Prostate gland (tissue), 2 donors: ENCODE results near the gene OPN3.

Experiments
- POLR2A ChIP-seq: fragments of 450-650 bp; IDR thresholded peaks from one replicate; pipeline ENCODE4 v1.6.1; 2016; ENCODE audit warnings: antibody characterized with exemption, mild to moderate bottlenecking
- TF ChIP-seq, protein P1 (sequence below), 4 experiments: fragments of 200-600 bp in 2 of 4; fragments of 450-650 bp in 2 of 4; sonication (generic) in 2 of 4; IDR thresholded peaks; 1 replicate in 3 of 4; 2 replicates in 1 of 4; pipeline ENCODE4 v1.5.1; 2016 to 2019; ENCODE audit warnings: antibody characterized with exemption in 4 of 4, mild to moderate bottlenecking in 2 of 4, moderate library complexity in 2 of 4

DNA sequence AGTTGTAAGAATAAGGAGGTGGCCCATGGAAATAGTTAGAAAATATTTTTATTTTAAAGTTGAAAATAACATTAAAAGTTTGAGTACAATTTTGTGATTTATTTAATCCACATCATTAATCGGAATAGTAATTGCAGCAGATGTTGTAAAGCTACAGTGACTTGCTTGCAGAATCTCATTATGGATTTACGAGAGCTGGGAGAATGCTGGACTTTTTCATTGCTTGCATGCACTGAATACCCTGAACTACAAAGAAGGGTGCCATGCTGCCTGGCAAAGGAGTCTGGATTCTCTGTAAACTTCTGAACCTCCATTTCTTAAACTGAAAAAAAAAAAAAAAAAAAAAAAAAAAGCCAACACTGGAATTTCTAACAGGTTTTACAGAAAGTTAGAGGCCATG, 38.4 kb upstream of the OPN3 start:
- no peak for TF ChIP-seq POLR2A
- TF ChIP-seq, protein P1, sequence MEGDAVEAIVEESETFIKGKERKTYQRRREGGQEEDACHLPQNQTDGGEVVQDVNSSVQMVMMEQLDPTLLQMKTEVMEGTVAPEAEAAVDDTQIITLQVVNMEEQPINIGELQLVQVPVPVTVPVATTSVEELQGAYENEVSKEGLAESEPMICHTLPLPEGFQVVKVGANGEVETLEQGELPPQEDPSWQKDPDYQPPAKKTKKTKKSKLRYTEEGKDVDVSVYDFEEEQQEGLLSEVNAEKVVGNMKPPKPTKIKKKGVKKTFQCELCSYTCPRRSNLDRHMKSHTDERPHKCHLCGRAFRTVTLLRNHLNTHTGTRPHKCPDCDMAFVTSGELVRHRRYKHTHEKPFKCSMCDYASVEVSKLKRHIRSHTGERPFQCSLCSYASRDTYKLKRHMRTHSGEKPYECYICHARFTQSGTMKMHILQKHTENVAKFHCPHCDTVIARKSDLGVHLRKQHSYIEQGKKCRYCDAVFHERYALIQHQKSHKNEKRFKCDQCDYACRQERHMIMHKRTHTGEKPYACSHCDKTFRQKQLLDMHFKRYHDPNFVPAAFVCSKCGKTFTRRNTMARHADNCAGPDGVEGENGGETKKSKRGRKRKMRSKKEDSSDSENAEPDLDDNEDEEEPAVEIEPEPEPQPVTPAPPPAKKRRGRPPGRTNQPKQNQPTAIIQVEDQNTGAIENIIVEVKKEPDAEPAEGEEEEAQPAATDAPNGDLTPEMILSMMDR (IDR thresholded peaks at IDR 0.05), result no peak
